ENCODE measurements around the gene TSPAN4. TPM values are rescaled to one million over a fixed set of nuclear protein-coding genes. Genes with fewer than 3 reads are reported as not detected.
A peak's percentile ranks its signal among the peaks of the same experiment; 100 is the strongest.

Gene TSPAN4
- total and polyA plus RNA-seq, 2 of the 13 experiments (the other 11 are each of a cell fraction or from before 2014, with no cell fraction given) = 31.7 to 68.3 TPM

- TF ChIP-seq TSC22D2 (CRISPR knock-in tag; IDR thresholded peaks at IDR 0.05; ENCODE audit: borderline replicate concordance) = no peak
Measured at GRCh38 chr11:837990-838307, 4.7 kb upstream of the TSPAN4 start (continued).

- no peak overlapping the region for H3K4me3 ChIP-seq (replicated peaks in 1 of 3; ENCODE audit: insufficient read depth in 1 of 3, low read depth in 2 of 3, low read length in 3 of 3)
- in situ Hi-C loops (cut with HindIII; ENCODE audit: extremely low pct_ligation_motif_present, low pct_unique_long_range_greater_than_20kb) (no loop called here), intact Hi-C loops (cut with micrococcal nuclease; ENCODE audit: unreplicated experiment) (no loop called here)
- peak; percentile 95 for FAIRE-seq
- no peak overlapping the region for H2AFZ ChIP-seq (ENCODE audit: low read length)
- no peaks in the 10 kb centered on the region for H3K9me3 ChIP-seq (ENCODE audit: low read length)
- peaks cover 9 to 36% of the 10 kb centered on the region in 2 experiments for H3K36me3 ChIP-seq (replicated peaks in 1 of 2; ENCODE audit: control insufficient read depth in 1 of 2, insufficient read depth in 2 of 2, low read length in 2 of 2)
- peaks cover 36% of the 10 kb centered on the region for H3K79me2 ChIP-seq (ENCODE audit: insufficient read depth, low read length)
- H4K20me1 ChIP-seq (ENCODE audit: insufficient read depth, low read length) = peaks cover 20% of the 10 kb centered on the region; the same call in 1 of the 2 replicates
- peaks cover 63% of the 10 kb centered on the region for H3K4me1 ChIP-seq (ENCODE audit: insufficient read depth, low read length)
- peak overlapping the region; percentile 53 for H3K27ac ChIP-seq (ENCODE audit: extremely low read length, insufficient read depth, low read length)
- peak; percentile 46 for ATAC-seq
- peak; percentile 82 for DNase-seq (ENCODE audit: low spot score)
- H3K4me2 ChIP-seq (ENCODE audit: low read depth, low read length) = peak overlapping the region; percentile 19
- H3K9ac ChIP-seq (ENCODE audit: insufficient read depth, low read depth, low read length) = peak overlapping the region; percentile 47; the same call in 1 of the 2 replicates
- BruUV-seq (replicated peaks) = no TSS peak
- CTCF ChIA-PET (ENCODE audit: low intra/inter-chr PET ratio, low total read pairs) = no interaction called here
- POLR2A ChIA-PET = interaction anchor here (0.7 to 16.1 kb wide), 6 partner anchors 9 to 83 kb away, joined by 3 to 264 read pairs (median 10); partner anchors contain the start of genes CD151, CRACR2B, PIDD1 and PNPLA2
- H3K27me3 ChIP-seq (ENCODE audit: control insufficient read depth in 1 of 2, insufficient read depth in 2 of 2, low read length in 2 of 2) = no peaks in the 10 kb centered on the region
- 38% methylated on average over 11 of the region's 17 CpGs for WGBS (ENCODE audit: low lambda C conversion rate)
- TF ChIP-seq MTA3 (CRISPR knock-in tag; IDR thresholded peaks at IDR 0.05) (no peak), ZNF616 (CRISPR knock-in tag; IDR thresholded peaks at IDR 0.05; ENCODE audit: low read depth) (0 out of 2 replicates have a peak, but pooled peaks have one; percentile 56), ZNF414 (CRISPR knock-in tag; IDR thresholded peaks at IDR 0.05) (peak; percentile 78; the same call in 1 of the 2 replicates), SALL1 (CRISPR knock-in tag; IDR thresholded peaks at IDR 0.05) (peak; percentile 76), SETDB1 (CRISPR knock-in tag; IDR thresholded peaks at IDR 0.05; ENCODE audit: borderline replicate concordance) (no peak), ZNF326 (CRISPR knock-in tag; IDR thresholded peaks at IDR 0.05; ENCODE audit: borderline replicate concordance) (0 out of 2 replicates have a peak, but pooled peaks have one; percentile 28), YEATS4 (CRISPR knock-in tag; IDR thresholded peaks at IDR 0.05; ENCODE audit: borderline replicate concordance) (peak; percentile 93), ZSCAN9 (CRISPR knock-in tag; IDR thresholded peaks at IDR 0.05; ENCODE audit: borderline replicate concordance) (0 out of 2 replicates have a peak, but pooled peaks have one; percentile 74), ERF (CRISPR knock-in tag; IDR thresholded peaks at IDR 0.05) (peak; percentile 84; the same call in 1 of the 2 replicates), SIX1 (CRISPR knock-in tag; IDR thresholded peaks at IDR 0.05; ENCODE audit: borderline replicate concordance) (0 out of 2 replicates have a peak, but pooled peaks have one; percentile 23), ATF3 (CRISPR knock-in tag; IDR thresholded peaks at IDR 0.05) (0 out of 2 replicates have a peak, but pooled peaks have one; percentile 37), MXD4 (CRISPR knock-in tag; IDR thresholded peaks at IDR 0.05) (peak; percentile 89), ZNF556 (CRISPR knock-in tag; IDR thresholded peaks at IDR 0.05; ENCODE audit: borderline replicate concordance) (peak; percentile 54; the same call in 1 of the 2 replicates), ZNF619 (CRISPR knock-in tag; IDR thresholded peaks at IDR 0.05) (peak; percentile 63), CC2D1A (CRISPR knock-in tag; IDR thresholded peaks at IDR 0.05) (no peak), HOXD1 (CRISPR knock-in tag; IDR thresholded peaks at IDR 0.05) (no peak), SRF (IDR thresholded peaks at IDR 0.05; ENCODE audit: low read depth, low read length) (no peak)
- TF ChIP-seq, protein P1, sequence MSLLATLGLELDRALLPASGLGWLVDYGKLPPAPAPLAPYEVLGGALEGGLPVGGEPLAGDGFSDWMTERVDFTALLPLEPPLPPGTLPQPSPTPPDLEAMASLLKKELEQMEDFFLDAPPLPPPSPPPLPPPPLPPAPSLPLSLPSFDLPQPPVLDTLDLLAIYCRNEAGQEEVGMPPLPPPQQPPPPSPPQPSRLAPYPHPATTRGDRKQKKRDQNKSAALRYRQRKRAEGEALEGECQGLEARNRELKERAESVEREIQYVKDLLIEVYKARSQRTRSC (CRISPR knock-in tag; IDR thresholded peaks at IDR 0.05; ENCODE audit: low read depth) = peak; percentile 79; the same call in 1 of the 2 replicates
- TF ChIP-seq, protein P2, sequence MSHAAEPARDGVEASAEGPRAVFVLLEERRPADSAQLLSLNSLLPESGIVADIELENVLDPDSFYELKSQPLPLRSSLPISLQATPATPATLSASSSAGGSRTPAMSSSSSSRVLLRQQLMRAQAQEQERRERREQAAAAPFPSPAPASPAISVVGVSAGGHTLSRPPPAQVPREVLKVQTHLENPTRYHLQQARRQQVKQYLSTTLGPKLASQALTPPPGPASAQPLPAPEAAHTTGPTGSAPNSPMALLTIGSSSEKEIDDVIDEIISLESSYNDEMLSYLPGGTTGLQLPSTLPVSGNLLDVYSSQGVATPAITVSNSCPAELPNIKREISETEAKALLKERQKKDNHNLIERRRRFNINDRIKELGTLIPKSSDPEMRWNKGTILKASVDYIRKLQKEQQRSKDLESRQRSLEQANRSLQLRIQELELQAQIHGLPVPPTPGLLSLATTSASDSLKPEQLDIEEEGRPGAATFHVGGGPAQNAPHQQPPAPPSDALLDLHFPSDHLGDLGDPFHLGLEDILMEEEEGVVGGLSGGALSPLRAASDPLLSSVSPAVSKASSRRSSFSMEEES (CRISPR knock-in tag; IDR thresholded peaks at IDR 0.05) = peak; percentile 55; the same call in 1 of the 2 replicates
Measured at GRCh38 chr11:838441-839279, 4.0 kb upstream of the TSPAN4 start.
